Neural crest cell (in vitro differentiated cells): Measurements from ENCODE around the gene IER5L. TPM values are rescaled to one million over a fixed set of nuclear protein-coding genes. Genes with fewer than 3 reads are reported as not detected.
A peak's percentile ranks its signal among the peaks of the same experiment; 100 is the strongest.

ENCODE experiments used
- DNase-seq: peaks from one replicate; pipeline ENCODE4 v3.0.0; 2021; ENCODE audit warnings: low read depth, mixed read lengths, low spot score
- H3K27ac Mint-ChIP-seq: one replicate; pipeline ENCODE4 v1.8.0; 2021; ENCODE audit warnings: mild to moderate bottlenecking, mixed read lengths; ENCODE audit not compliant: unreplicated experiment
- H3K27me3 Mint-ChIP-seq: 2 replicates; pipeline ENCODE4 v1.8.0; 2021; ENCODE audit warnings: low read depth, mild to moderate bottlenecking, mixed read lengths
- H3K36me3 Mint-ChIP-seq: 2 replicates; pipeline ENCODE4 v1.8.0; 2021; ENCODE audit warnings: low read depth, mild to moderate bottlenecking, mixed read lengths
- H3K4me1 Mint-ChIP-seq: 2 replicates; pipeline ENCODE4 v1.8.0; 2021; ENCODE audit warnings: mixed read lengths
- H3K4me3 Mint-ChIP-seq: one replicate; pipeline ENCODE4 v1.8.0; 2021; ENCODE audit warnings: mild to moderate bottlenecking, mixed read lengths
- H3K9me3 Mint-ChIP-seq: 2 replicates; pipeline ENCODE4 v1.8.0; 2021; ENCODE audit warnings: mixed read lengths
- CTCF ChIP-seq: fragments of 200-600 bp; sonication (generic); conservative IDR thresholded peaks from 2 replicates; pipeline ENCODE4 v1.5.0; 2021; ENCODE audit warnings: antibody characterized with exemption, mild to moderate bottlenecking
- total RNA-seq: library from RNA; stranded (reverse); gene quantifications from 2 replicates; pipeline ENCODE4 v1.2.1, GENCODE V29; 2021

The IER5L gene
- total RNA-seq, 1 donor from 2014 or later, result 19.1 TPM

DNA sequence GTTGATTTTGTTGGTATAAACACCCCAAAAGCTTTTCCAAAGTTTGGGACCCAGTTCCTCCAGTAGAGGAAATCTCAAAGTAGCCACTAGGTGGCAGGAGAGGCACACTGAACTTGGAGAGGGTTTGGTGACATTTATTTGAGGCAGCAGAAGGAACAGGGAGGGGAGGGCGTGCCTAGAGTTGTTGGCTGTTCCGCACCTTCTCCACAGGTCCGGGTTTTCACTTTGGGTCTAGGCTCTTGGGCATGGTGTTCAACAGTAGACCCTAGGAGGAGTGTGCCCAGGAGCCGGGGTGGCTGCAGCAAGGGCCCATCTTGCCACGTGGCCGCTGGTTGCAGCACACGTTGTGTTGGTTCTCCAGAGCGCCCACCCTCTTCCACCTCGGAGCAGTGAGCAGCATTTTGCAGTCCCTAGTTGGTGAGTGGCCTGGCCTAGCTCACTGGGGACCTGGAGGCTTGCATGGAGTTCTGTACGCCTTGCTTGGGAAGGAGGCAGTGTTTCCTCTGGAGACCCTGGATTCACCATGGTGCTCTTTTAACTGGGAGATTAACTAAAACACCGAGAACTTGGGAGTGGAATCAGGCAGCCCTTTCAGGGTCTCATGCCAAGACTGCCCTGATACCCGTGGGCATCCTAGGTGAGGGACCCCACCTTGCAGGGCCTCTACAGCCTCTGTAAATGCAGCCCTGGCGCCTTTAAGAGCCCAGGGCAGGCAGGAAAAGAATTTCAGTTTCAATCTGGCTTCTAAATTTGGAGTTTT lies 38.6 kb downstream of the IER5L start:
- peak; percentile 97 for TF ChIP-seq CTCF
- H3K27ac Mint-ChIP-seq, result peak overlapping the region; percentile 99
- peaks cover 4% of the 10 kb centered on the region for H3K27me3 Mint-ChIP-seq
- DNase-seq, result peak; percentile 87
- no peaks in the 10 kb centered on the region for H3K9me3 Mint-ChIP-seq
- H3K4me3 Mint-ChIP-seq, result peak overlapping the region; percentile 73
- H3K4me1 Mint-ChIP-seq, result peaks cover 65% of the 10 kb centered on the region
- H3K36me3 Mint-ChIP-seq, result peaks cover 5% of the 10 kb centered on the region

- Mint-ChIP-seq H3K27ac (no peak overlapping the region), H3K36me3 (peaks cover under 1% of the 10 kb centered on the region), H3K9me3 (no peaks in the 10 kb centered on the region), H3K27me3 (peaks cover 4% of the 10 kb centered on the region), H3K4me3 (peak overlapping the region; percentile 73), H3K4me1 (peaks cover 61% of the 10 kb centered on the region)
- no peak for TF ChIP-seq CTCF
- DNase-seq, result no peak
These were observed 39.4 kb downstream of the IER5L start for GRCh38 chr9:129138476-129139232.

- no peak for TF ChIP-seq CTCF
- peak overlapping the region; percentile 12 for H3K27ac Mint-ChIP-seq
- DNase-seq, result no peak
- no peak overlapping the region for H3K4me3 Mint-ChIP-seq
- H3K9me3 Mint-ChIP-seq, result no peaks in the 10 kb centered on the region
- peaks cover 59% of the 10 kb centered on the region for H3K4me1 Mint-ChIP-seq
- no peaks in the 10 kb centered on the region for H3K36me3 Mint-ChIP-seq
- H3K27me3 Mint-ChIP-seq, result peaks cover 4% of the 10 kb centered on the region
These were observed 40.0 kb downstream of the IER5L start for GRCh38 chr9:129138144-129138462.

GRCh38 chr9:129137292-129138143 lies 40.5 kb downstream of the IER5L start:
- Mint-ChIP-seq H3K27ac (peak overlapping the region; percentile 62), H3K4me1 (peaks cover 53% of the 10 kb centered on the region), H3K27me3 (peaks cover 4% of the 10 kb centered on the region), H3K4me3 (peak overlapping the region; percentile 27), H3K9me3 (no peaks in the 10 kb centered on the region), H3K36me3 (no peaks in the 10 kb centered on the region)
- DNase-seq, result no peak
- no peak for TF ChIP-seq CTCF

- DNase-seq, result no peak
- H3K27ac Mint-ChIP-seq, result no peak overlapping the region
- H3K27me3 Mint-ChIP-seq, result peaks cover 4% of the 10 kb centered on the region
- H3K4me1 Mint-ChIP-seq, result peaks cover 50% of the 10 kb centered on the region
- no peak for TF ChIP-seq CTCF
- H3K9me3 Mint-ChIP-seq, result no peaks in the 10 kb centered on the region
- H3K4me3 Mint-ChIP-seq, result no peak overlapping the region
- H3K36me3 Mint-ChIP-seq, result peaks cover 3% of the 10 kb centered on the region
These were observed 41.5 kb downstream of the IER5L start for GRCh38 chr9:129136446-129137035.
